CD4-positive, alpha-beta T cell treated with Interleukin-15 for 4 hours (primary cell): ENCODE data around the gene NRXN3.
"Not testable (repeated sequence)": the region's sequence is repeated elsewhere in the genome, so short reads cannot be mapped to it uniquely, and the experiment has no call there.

ENCODE experiments used
- DNase-seq: peaks from one replicate; pipeline ENCODE4 v3.0.0-alpha.2; 2020; ENCODE audit warnings: low spot score

The NRXN3 gene

DNA sequence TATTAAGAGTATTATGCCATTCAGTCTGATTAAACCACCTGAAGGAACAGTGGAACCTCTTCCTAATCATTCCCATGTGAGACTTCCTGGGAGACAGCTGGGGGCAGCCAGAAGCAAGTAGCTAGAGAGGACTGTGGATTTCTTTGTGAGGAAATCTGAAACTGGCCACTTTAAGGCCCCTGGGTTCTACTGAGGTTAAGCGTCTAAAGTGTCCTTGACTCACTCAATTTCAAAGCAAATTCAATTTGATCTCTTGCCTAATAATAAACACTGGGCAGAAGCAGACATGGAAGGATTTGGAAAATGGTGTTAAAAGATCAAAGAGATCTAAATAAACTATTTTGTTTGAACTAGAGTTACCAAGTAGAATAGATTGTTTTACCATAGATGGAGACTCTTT lies 909.9 kb downstream of the NRXN3 start:
- DNase-seq = no peak

- no peak for DNase-seq
Observed at GRCh38 chr14:79082883-79083282, 912.7 kb downstream of the NRXN3 start.

GRCh38 chr14:79083356-79083755 lies 913.2 kb downstream of the NRXN3 start:
- no peak for DNase-seq

DNA sequence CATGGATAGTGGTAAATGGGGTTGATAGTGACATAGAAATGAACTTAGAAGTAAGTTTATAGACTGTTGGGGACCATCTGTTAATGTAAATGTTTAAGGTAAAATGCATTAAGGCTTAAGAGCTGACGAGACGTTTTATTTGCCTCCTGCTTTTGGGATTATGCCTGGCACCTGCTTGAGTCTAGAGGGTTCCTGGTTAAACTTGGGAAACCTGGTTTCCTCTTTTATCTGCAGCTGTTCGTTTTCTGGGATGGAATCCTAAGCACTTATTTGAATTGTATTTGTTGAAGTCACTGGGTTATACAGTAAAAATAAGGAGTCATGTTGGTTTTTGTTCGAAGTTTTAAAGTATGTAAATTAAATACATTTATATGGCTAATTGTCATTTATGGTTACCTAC lies 914.7 kb downstream of the NRXN3 start:
- no peak for DNase-seq

GRCh38 chr14:79089576-79089975 lies 919.4 kb downstream of the NRXN3 start:
- DNase-seq = no peak

GRCh38 chr14:79090641-79091180 lies 920.5 kb downstream of the NRXN3 start:
- DNase-seq = no peak

GRCh38 chr14:79091381-79091963 lies 921.3 kb downstream of the NRXN3 start:
- DNase-seq = no peak

DNA sequence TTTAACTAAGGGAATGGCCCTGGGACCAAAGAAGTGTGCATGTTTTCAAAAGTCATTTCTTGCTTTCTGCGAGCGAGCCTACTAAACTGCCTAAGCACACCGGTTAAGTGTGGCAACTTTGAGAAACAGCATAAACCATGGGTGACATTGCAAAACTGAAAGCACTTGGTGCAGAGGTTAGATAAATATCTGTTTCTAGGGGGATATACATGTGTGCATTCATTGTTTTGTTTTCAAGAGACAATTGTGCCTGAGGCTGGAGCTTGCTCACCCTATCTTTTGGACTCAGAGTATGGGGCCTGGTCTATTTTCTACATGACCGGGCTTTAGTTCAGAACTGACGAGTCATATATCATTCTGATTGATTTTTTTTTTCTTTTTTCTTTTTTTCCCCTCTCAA lies 923.4 kb downstream of the NRXN3 start:
- DNase-seq = no peak

DNA sequence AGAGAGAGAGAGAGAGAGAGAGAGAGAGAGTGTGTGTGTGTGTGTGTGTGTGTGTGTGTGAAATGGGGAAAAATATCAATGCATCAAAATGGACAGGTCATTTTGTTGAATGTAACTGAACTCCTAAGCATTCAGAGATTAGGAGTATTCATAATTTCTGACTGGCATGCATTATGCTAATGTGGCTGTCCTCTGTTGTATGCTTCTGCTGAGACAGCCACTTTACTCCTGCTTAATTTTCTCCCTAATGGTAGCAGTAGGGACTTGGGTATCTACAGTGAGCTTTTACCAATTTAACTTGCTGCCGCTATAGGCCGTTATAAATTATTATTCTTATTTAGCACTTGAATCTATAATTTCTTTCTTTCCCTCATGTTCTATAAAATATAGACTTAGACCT lies 924.8 kb downstream of the NRXN3 start:
- DNase-seq = no peak

GRCh38 chr14:79096811-79097210 lies 926.6 kb downstream of the NRXN3 start:
- DNase-seq = no peak

GRCh38 chr14:79098324-79098723 lies 928.2 kb downstream of the NRXN3 start:
- DNase-seq = no peak

DNA sequence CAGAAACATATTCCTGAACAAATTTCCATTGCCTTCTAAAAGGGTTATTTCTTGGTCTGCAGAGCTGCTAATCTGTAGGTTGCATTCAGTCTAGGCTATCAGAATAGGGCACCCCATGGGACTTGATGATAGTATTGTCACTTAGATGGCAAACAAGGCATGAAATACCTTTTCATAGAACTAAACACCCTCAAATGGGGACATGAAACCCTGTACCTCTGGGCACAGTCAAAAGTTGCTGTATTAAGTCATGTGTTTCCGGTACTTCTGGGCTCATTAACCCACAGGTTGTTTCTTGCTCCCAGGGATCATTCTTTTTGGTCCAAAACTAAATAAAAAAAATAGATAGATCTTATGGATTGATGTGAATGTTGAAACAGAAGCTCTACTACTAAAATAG lies 930.4 kb downstream of the NRXN3 start:
- no peak for DNase-seq

GRCh38 chr14:79101388-79101787 lies 931.2 kb downstream of the NRXN3 start:
- no peak for DNase-seq

GRCh38 chr14:79103764-79104163 lies 933.6 kb downstream of the NRXN3 start:
- DNase-seq = no peak

DNA sequence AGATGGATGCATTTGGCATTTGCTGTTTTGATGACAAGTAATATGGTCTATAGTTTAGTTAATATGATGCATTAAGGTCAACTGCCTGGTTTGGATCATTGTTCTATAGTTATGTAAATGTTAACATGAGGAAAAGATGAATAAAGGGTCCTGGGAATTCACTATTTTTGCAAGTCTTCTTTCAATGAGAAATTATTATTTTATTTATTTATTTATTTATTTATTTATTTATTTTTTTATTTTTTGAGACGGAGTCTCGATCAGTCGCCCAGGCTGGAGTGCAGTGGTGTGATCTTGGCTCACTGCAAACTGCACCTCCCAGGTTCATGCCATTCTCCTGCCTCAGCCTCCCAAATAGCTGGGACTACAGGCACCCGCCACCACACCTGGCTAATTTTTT lies 940.4 kb downstream of the NRXN3 start:
- not testable (repeated sequence) for DNase-seq

GRCh38 chr14:79111987-79112501 lies 941.9 kb downstream of the NRXN3 start:
- DNase-seq = no peak

DNA sequence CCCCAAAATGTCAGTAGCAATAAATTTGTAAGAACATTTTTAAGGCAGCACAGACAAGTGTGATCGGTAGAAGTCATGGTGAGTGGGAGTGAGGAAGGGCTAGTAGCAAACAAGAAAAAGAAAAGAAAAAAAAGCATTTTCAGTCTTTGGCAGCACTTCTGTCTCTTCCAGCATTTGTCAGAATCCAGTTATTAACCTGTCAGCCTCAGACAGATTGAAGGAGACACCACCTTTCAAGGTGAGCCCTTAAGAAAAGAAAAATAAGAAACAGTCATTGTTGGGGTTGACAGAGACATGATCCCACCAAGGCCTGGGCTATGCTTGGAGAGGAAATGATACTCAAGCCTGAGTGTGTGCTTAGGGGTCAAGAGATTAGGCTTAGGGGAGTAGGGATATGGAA lies 947.4 kb downstream of the NRXN3 start:
- DNase-seq = no peak

DNA sequence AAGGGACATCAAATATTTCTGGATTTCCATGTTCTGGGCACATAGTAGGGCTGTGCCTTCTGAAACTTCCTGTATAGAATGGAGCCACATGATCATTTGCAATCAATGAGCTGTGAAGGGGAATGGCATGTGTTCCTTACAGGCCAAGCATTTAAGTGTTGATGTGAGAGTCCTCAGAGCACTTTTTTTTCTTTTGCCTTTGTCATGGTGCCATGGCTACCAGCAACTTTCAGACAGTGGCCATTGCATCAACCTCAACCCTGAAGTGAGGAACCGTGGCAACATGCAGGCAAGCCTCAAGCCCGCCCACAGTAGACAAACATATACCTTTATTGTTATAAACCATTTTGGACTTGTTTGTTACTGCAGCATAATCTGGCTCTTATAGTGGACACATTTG lies 948.1 kb downstream of the NRXN3 start:
- no peak for DNase-seq

- DNase-seq = no peak
Observed at GRCh38 chr14:79134361-79134760, 964.2 kb downstream of the NRXN3 start.

GRCh38 chr14:79136071-79137044 lies 966.2 kb downstream of the NRXN3 start:
- no peak for DNase-seq

DNA sequence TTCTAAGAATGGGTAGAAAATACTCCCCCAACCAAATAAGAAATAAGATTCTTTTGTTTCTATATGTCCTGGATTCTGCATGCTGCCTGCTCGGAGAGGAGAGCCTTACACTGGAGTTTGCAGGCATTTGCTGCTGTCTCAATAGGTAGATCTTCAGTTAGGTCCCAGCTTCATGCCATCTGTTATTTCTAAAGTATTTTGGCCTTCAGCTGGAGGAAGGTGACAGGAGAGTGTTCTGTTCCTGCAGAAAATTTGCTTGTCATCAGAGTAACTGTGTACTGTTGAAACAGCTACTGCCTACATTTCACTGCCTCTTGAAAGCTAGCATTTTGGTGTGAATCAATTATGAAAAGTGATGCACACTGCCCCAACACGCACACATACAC lies 966.9 kb downstream of the NRXN3 start:
- no peak for DNase-seq

DNA sequence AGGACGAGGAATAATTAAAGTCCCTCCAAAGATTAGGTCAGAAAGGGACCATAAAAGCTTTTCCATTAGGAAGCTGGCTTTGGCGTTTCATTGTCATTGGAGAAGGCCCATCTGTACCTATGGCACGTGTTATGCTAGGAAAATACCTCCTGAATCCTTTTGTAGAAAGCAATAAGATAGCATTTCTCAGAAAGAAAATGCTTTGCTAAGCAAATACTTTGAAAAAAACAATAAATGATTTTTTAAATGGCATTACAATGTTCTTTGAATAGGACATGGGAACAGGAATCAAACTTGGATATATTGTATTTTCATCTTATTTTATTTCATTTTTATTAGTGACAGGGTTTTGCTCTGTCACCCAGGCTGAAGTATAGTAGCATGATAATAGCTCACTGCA lies 967.7 kb downstream of the NRXN3 start:
- no peak for DNase-seq

GRCh38 chr14:79144896-79145295 lies 974.7 kb downstream of the NRXN3 start:
- DNase-seq = no peak
